Keratinocyte (primary cell): ENCODE results near the gene SH3BP1. TPM values are rescaled to one million over a fixed set of nuclear protein-coding genes. Genes with fewer than 3 reads are reported as not detected.
A peak's percentile ranks its signal among the peaks of the same experiment; 100 is the strongest.

ENCODE experiments used
- DNase-seq: peaks from one replicate; pipeline ENCODE4 v3.0.0-alpha.2; 2011; ENCODE audit warnings: low read depth, missing footprints, low spot score
- FAIRE-seq: peaks from 2 replicates; lab custom pipeline; 2011; peaks lifted over from hg19 to GRCh38; lab: Jason Lieb, UNC
- H2AFZ ChIP-seq: 2 replicates; pipeline ENCODE4 v1.6.0; 2012; ENCODE audit warnings: low read length, control low read depth, inconsistent platforms; ENCODE audit not compliant: control insufficient read depth
- H3K27ac ChIP-seq: 2 replicates; pipeline ENCODE4 v1.5.1; 2011; ENCODE audit warnings: low read length; ENCODE audit not compliant: control insufficient read depth, insufficient read depth
- H3K27me3 ChIP-seq: 3 replicates; pipeline ENCODE4 v1.6.0; 2011; ENCODE audit warnings: low read length; ENCODE audit not compliant: control insufficient read depth, insufficient read depth; ENCODE audit errors: extremely low read depth
- H3K36me3 ChIP-seq, 2 experiments: 2 replicates in 1 of 2; 3 replicates in 1 of 2; pipeline ENCODE4 v1.5.1; 2011; ENCODE audit warnings: low read length in 2 of 2, mild to moderate bottlenecking in 1 of 2; ENCODE audit not compliant: control insufficient read depth in 2 of 2, insufficient read depth in 2 of 2; ENCODE audit errors: extremely low read depth in 1 of 2
- H3K4me1 ChIP-seq: 3 replicates; pipeline ENCODE4 v1.5.1; 2011; ENCODE audit warnings: low read length; ENCODE audit not compliant: control insufficient read depth, insufficient read depth; ENCODE audit errors: extremely low read depth
- H3K4me2 ChIP-seq: 3 replicates; pipeline ENCODE4 v1.6.0; 2011; ENCODE audit warnings: low read depth, low read length; ENCODE audit not compliant: control insufficient read depth, insufficient read depth; ENCODE audit errors: extremely low read depth
- H3K4me3 ChIP-seq, 3 experiments: fragments of 200-600 bp in 1 of 3; sonication (generic) in 1 of 3; 2 replicates in 2 of 3; 3 replicates in 1 of 3; pipeline ENCODE4 v1.5.1; 2011 to 2016; ENCODE audit warnings: low read length in 3 of 3, mild to moderate bottlenecking in 3 of 3, control low read depth in 2 of 3, inconsistent platforms in 1 of 3, low read depth in 1 of 3, mixed read lengths in 1 of 3, mixed run types in 1 of 3, moderate library complexity in 1 of 3; ENCODE audit not compliant: control insufficient read depth in 2 of 3, insufficient read depth in 2 of 3; ENCODE audit errors: extremely low read depth in 1 of 3
- H3K79me2 ChIP-seq: 2 replicates; pipeline ENCODE4 v1.6.0; 2012; ENCODE audit warnings: low read length; ENCODE audit not compliant: control insufficient read depth, insufficient read depth
- H3K9ac ChIP-seq: 3 replicates; pipeline ENCODE4 v1.6.0; 2011; ENCODE audit warnings: low read length; ENCODE audit not compliant: control insufficient read depth, insufficient read depth; ENCODE audit errors: extremely low read depth
- H3K9me1 ChIP-seq: 3 replicates; pipeline ENCODE4 v1.6.0; 2011; ENCODE audit warnings: low read length; ENCODE audit not compliant: control insufficient read depth, insufficient read depth; ENCODE audit errors: extremely low read depth
- H3K9me3 ChIP-seq: 2 replicates; pipeline ENCODE4 v1.5.1; 2012; ENCODE audit warnings: low read depth, low read length; ENCODE audit not compliant: control insufficient read depth
- H4K20me1 ChIP-seq: 3 replicates; pipeline ENCODE4 v1.6.0; 2011; ENCODE audit warnings: low read length; ENCODE audit not compliant: control insufficient read depth, insufficient read depth; ENCODE audit errors: extremely low read depth
- CTCF ChIP-seq, 3 experiments: IDR thresholded peaks in 1 of 3; conservative IDR thresholded peaks in 1 of 3; optimal IDR thresholded peaks in 1 of 3; 2 replicates in 2 of 3; 3 replicates in 1 of 3; pipeline versions ENCODE3 to v1.5.1; 2011; ENCODE audit warnings: low read length in 3 of 3, mild to moderate bottlenecking in 3 of 3, moderate library complexity in 2 of 3, control low read depth in 1 of 3, inconsistent platforms in 1 of 3; ENCODE audit not compliant: insufficient read depth in 2 of 3; ENCODE audit errors: extremely low read depth in 1 of 3
- EZH2 ChIP-seq: IDR thresholded peaks from one replicate; pipeline ENCODE4 v1.6.1; 2012; ENCODE audit warnings: inconsistent platforms, mild to moderate bottlenecking, low read length, moderate library complexity
- dilution Hi-C: fragments of 300-500 bp; cut with MboI; formaldehyde crosslinking; loops from one replicate; pipeline ENCODE4 v1.7.0; 2020; ENCODE audit warnings: low sequenced_read_pairs; ENCODE audit not compliant: extremely low pct_ligation_motif_present
- polyA plus RNA-seq, 5 experiments: library from polyadenylated mRNA; depleted of rRNA in 3 of 5; stranded (reverse) in 3 of 5; stranded (forward) in 1 of 5; unstranded in 1 of 5; fragments of >200 nt; gene quantifications; 1 replicate in 1 of 5; 2 replicates in 3 of 5; 3 replicates in 1 of 5; pipeline versions ENCODE4 v1.2.1 to v1.2.3, GENCODE V29; 2011 to 2012; ENCODE audit warnings: missing spikeins in 2 of 5, low read depth in 1 of 5, low replicate concordance in 1 of 5

Gene SH3BP1
- polyA plus RNA-seq, 1 donor (not counting 4 experiments of a cell fraction or from before 2014, with no cell fraction given) = 27.2 TPM

- FAIRE-seq (no peak), DNase-seq (no peak)
- Histone ChIP-seq H3K9ac (no peak overlapping the region), H3K36me3 (no peaks in the 10 kb centered on the region), H3K4me3 (no peak overlapping the region), H3K4me2 (no peak overlapping the region), H4K20me1 (no peaks in the 10 kb centered on the region), H3K4me1 (peaks cover 25% of the 10 kb centered on the region), H3K9me1 (no peaks in the 10 kb centered on the region), H2AFZ (no peak overlapping the region), H3K27me3 (no peaks in the 10 kb centered on the region), H3K79me2 (peaks cover 18% of the 10 kb centered on the region), H3K9me3 (no peaks in the 10 kb centered on the region), H3K27ac (no peak overlapping the region)
- dilution Hi-C loops = no loop called here
- TF ChIP-seq CTCF (optimal IDR thresholded peaks at IDR 0.05 in 1 of 3, IDR thresholded peaks at IDR 0.05 in 1 of 3, conservative IDR thresholded peaks at IDR 0.05 in 1 of 3; ENCODE audit: extremely low read depth in 1 of 3, insufficient read depth in 2 of 3, low read length in 3 of 3) (no peak), EZH2 (no peak)
Observed at GRCh38 chr22:37674248-37674647, 34.8 kb downstream of the SH3BP1 start.

DNA sequence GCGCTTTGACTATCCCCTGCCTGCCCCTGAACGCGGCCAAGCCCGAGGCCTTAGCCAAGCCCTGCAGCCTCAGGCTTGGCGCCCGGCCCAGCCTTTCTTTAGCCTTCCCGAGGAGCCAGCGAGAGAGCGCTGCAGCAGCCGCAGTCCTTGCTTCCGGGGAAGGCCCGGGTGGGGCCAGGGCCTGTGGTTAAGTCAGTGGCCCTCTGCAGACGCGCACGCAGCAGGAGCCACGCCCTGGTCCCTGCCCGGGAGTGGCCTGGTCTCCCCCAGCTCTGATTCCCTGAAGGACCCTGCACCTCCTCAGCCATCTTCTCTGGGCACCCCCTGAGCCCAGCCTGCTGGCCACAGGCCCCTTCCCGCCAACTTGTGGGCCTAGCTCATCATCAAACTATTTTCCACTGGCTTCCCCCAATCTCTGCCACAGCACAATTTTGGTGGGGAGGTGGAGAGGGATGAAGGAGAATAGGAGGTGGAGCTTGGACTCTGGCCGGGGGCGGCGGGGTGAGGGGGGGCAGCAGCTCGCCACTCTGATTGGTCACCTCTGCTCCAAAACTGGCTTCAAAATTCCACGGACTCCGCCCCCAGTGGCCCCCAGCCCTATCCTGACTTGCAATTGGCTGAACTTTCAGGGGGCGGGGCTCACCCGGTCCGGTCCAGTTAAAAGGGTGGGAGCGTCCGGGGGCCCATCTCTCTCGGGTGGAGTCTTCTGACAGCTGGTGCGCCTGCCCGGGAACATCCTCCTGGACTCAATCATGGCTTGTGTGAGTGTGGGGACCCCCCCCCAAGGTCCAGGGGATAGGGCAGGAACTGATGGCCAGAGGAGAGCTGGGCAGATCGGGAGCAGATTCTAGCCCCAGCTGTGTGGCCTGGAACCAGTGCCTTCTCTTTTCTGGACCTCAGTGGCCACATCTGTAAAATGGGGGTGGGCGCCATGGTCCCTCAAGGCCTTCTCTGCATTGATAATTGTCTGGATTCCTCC is 35.8 kb downstream of the SH3BP1 start, which contains the start of gene LGALS1:
LGALS1 (plus strand) TSS at position 686 of the 979 bp plus-strand sequence; CDS start at position 753, 67 bp downstream.
- H3K27me3 ChIP-seq = no peaks in the 10 kb centered on the region
- peak within 1 kb of the TSS; percentile 83 for H3K9ac ChIP-seq
- peaks cover 18% of the 10 kb centered on the region for H3K79me2 ChIP-seq
- no peaks in the 10 kb centered on the region for H3K9me3 ChIP-seq
- dilution Hi-C loops = no loop called here
- TF ChIP-seq CTCF (optimal IDR thresholded peaks at IDR 0.05 in 1 of 3, IDR thresholded peaks at IDR 0.05 in 1 of 3, conservative IDR thresholded peaks at IDR 0.05 in 1 of 3; ENCODE audit: extremely low read depth in 1 of 3, insufficient read depth in 2 of 3, low read length in 3 of 3) = peak in 1 of 3 experiments; percentile 16
- TF ChIP-seq EZH2 = no peak
- peak within 1 kb of the TSS; percentile 80 for H3K27ac ChIP-seq
- FAIRE-seq (peak; percentile 56), DNase-seq (peak; percentile 59)
- peak within 1 kb of the TSS; percentile 43 for H2AFZ ChIP-seq
- H4K20me1 ChIP-seq = peaks cover 7% of the 10 kb centered on the region
- peaks cover 0 to 4% of the 10 kb centered on the region in 2 experiments for H3K36me3 ChIP-seq
- no peaks in the 10 kb centered on the region for H3K9me1 ChIP-seq
- peak within 1 kb of the TSS; percentile 89 for H3K4me2 ChIP-seq
- peak within 1 kb of the TSS; percentile 62 to 90 (median 69) for H3K4me3 ChIP-seq
- peaks cover 25% of the 10 kb centered on the region for H3K4me1 ChIP-seq
